GM23338 (cell line): ENCODE measurements around the gene MITF. TPM values are rescaled to one million over a fixed set of nuclear protein-coding genes. Genes with fewer than 3 reads are reported as not detected.

Experiments
- ATAC-seq: fragments of 200-7000 bp; cut with Tn5 transposase; 3 replicates; pipeline ENCODE4 v1.9.1; 2020
- DNase-seq: peaks from one replicate; pipeline ENCODE4 v3.0.0-alpha.2; 2015; ENCODE audit warnings: low spot score
- H2AFZ ChIP-seq: fragments of 200-600 bp; sonication (generic); 2 replicates; pipeline ENCODE4 v1.8.0; 2016; ENCODE audit warnings: antibody characterized with exemption, mild to moderate bottlenecking, moderate library complexity
- H3F3A ChIP-seq: fragments of 200-600 bp; sonication (generic); replicated peaks from 2 replicates; pipeline ENCODE4 v1.8.0; 2017; ENCODE audit warnings: antibody characterized with exemption, mixed run types, low read depth
- H3K27ac ChIP-seq: fragments of 200-600 bp; sonication (generic); 2 replicates; pipeline ENCODE4 v1.6.1; 2016; ENCODE audit warnings: low read depth
- H3K27me3 ChIP-seq: fragments of 200-600 bp; sonication (generic); 2 replicates; pipeline ENCODE4 v1.8.0; 2016; ENCODE audit warnings: mild to moderate bottlenecking, mixed run types, moderate library complexity; ENCODE audit not compliant: insufficient read depth
- H3K36me3 ChIP-seq: fragments of 200-600 bp; sonication (generic); 2 replicates; pipeline ENCODE4 v1.8.0; 2016; ENCODE audit warnings: mild to moderate bottlenecking; ENCODE audit not compliant: insufficient read depth
- H3K4me1 ChIP-seq: fragments of 200-600 bp; sonication (generic); 2 replicates; pipeline ENCODE4 v1.8.0; 2016; ENCODE audit warnings: mild to moderate bottlenecking, moderate library complexity; ENCODE audit not compliant: insufficient read depth
- H3K4me2 ChIP-seq: fragments of 200-600 bp; sonication (generic); 2 replicates; pipeline ENCODE4 v1.7.1; 2017; ENCODE audit warnings: mixed run types
- H3K4me3 ChIP-seq: fragments of 200-600 bp; sonication (generic); 2 replicates; pipeline ENCODE4 v1.6.1; 2016; ENCODE audit warnings: mixed run types
- H3K79me2 ChIP-seq: fragments of 200-600 bp; sonication (generic); replicated peaks from 2 replicates; pipeline ENCODE4 v1.8.0; 2017; ENCODE audit warnings: mild to moderate bottlenecking; ENCODE audit not compliant: insufficient read depth
- H3K9me2 ChIP-seq: fragments of 200-600 bp; sonication (generic); 2 replicates; pipeline ENCODE4 v1.8.0; 2017; ENCODE audit not compliant: insufficient read depth
- H4K20me1 ChIP-seq: fragments of 200-600 bp; sonication (generic); replicated peaks from 2 replicates; pipeline ENCODE4 v1.8.0; 2017; ENCODE audit warnings: mild to moderate bottlenecking; ENCODE audit not compliant: insufficient read depth
- H3K27ac Mint-ChIP-seq: 2 replicates; pipeline ENCODE4 v1.8.0; 2020; ENCODE audit warnings: inconsistent platforms, mild to moderate bottlenecking, moderate library complexity, mixed read lengths
- H3K27me3 Mint-ChIP-seq: 3 replicates; pipeline ENCODE4 v1.8.0; 2022; ENCODE audit warnings: low read depth, mild to moderate bottlenecking, moderate library complexity, mixed read lengths, inconsistent platforms; ENCODE audit not compliant: insufficient read depth, poor library complexity
- H3K36me3 Mint-ChIP-seq: 3 replicates; pipeline ENCODE4 v1.8.0; 2021; ENCODE audit warnings: low read depth, mild to moderate bottlenecking, inconsistent platforms, moderate library complexity, mixed read lengths
- H3K4me1 Mint-ChIP-seq: 3 replicates; pipeline ENCODE4 v1.8.0; 2020; ENCODE audit warnings: mild to moderate bottlenecking, inconsistent platforms, mixed read lengths
- H3K4me3 Mint-ChIP-seq: 3 replicates; pipeline ENCODE4 v1.8.0; 2021; ENCODE audit warnings: moderate library complexity, mild to moderate bottlenecking, inconsistent platforms, mixed read lengths
- H3K9me3 Mint-ChIP-seq: 3 replicates; pipeline ENCODE4 v1.8.0; 2020; ENCODE audit warnings: moderate library complexity, mild to moderate bottlenecking, inconsistent platforms, mixed read lengths
- CREB1 ChIP-seq: fragments of 250-450 bp; sonication (Bioruptor Pico); IDR thresholded peaks from 2 replicates; pipeline ENCODE4 v1.5.0; 2020; ENCODE audit warnings: low read depth, mild to moderate bottlenecking, moderate library complexity
- CTCF ChIP-seq, 2 experiments: fragments of 200-600 bp in 1 of 2; sonication (generic) in 1 of 2; conservative IDR thresholded peaks; 2 replicates each; pipeline versions ENCODE4 v1.5.1 to v1.6.1; 2016 to 2017; ENCODE audit warnings: antibody characterized with exemption in 2 of 2, low read depth in 2 of 2, mild to moderate bottlenecking in 2 of 2, moderate library complexity in 1 of 2
- ETS1 ChIP-seq: IDR thresholded peaks from 2 replicates; pipeline ENCODE4 v1.6.1; 2016; ENCODE audit warnings: antibody characterized with exemption
- EZH2 ChIP-seq: fragments of 200-600 bp; sonication (generic); IDR thresholded peaks from one replicate; pipeline ENCODE4 v1.8.0; 2017; ENCODE audit warnings: antibody characterized with exemption, mild to moderate bottlenecking, low read depth; ENCODE audit not compliant: unreplicated experiment
- EZH2phosphoT487 ChIP-seq: fragments of 200-600 bp; sonication (generic); IDR thresholded peaks from one replicate; pipeline ENCODE4 v1.8.1; 2018; ENCODE audit warnings: antibody characterized with exemption; ENCODE audit not compliant: unreplicated experiment
- JUNB ChIP-seq: IDR thresholded peaks from one replicate; pipeline ENCODE4 v1.6.1; 2016; ENCODE audit warnings: antibody characterized with exemption; ENCODE audit not compliant: unreplicated experiment
- NANOG ChIP-seq: IDR thresholded peaks from 2 replicates; pipeline ENCODE4 v1.6.1; 2016; ENCODE audit warnings: antibody characterized with exemption, borderline replicate concordance
- POLR2AphosphoS5 ChIP-seq: IDR thresholded peaks from 2 replicates; pipeline ENCODE4 v1.6.1; 2016; ENCODE audit warnings: antibody characterized with exemption, low read depth
- REST ChIP-seq: IDR thresholded peaks from one replicate; pipeline ENCODE4 v1.6.1; 2018; ENCODE audit warnings: antibody characterized with exemption; ENCODE audit not compliant: unreplicated experiment
- STAT1 ChIP-seq: IDR thresholded peaks from one replicate; pipeline ENCODE4 v1.6.1; 2016; ENCODE audit warnings: antibody characterized with exemption; ENCODE audit not compliant: unreplicated experiment
- ZNF114 ChIP-seq: fragments of 250-450 bp; sonication (Bioruptor Pico); IDR thresholded peaks from 2 replicates; pipeline ENCODE4 v1.5.0; 2020; ENCODE audit warnings: mild to moderate bottlenecking, moderate library complexity
- ZNF331 ChIP-seq: fragments of 250-450 bp; sonication (Bioruptor Pico); IDR thresholded peaks from 2 replicates; pipeline ENCODE4 v1.5.0; 2020; ENCODE audit warnings: low read depth, mild to moderate bottlenecking, moderate library complexity
- ZNF462 ChIP-seq: fragments of 250-450 bp; sonication (Bioruptor Pico); IDR thresholded peaks from 2 replicates; pipeline ENCODE4 v1.5.0; 2020; ENCODE audit warnings: mild to moderate bottlenecking, moderate library complexity
- polyA plus RNA-seq: library from polyadenylated mRNA; unstranded; fragments of >200 nt; fragmentation: Nextera tagmentation; extraction: Ambion mirVana; gene quantifications from 2 replicates; pipeline ENCODE4 v1.2.1, GENCODE V29; 2016
- total RNA-seq: library from RNA; depleted of rRNA; stranded (reverse); fragments of >200 nt; shearing (Covaris generic); gene quantifications from 2 replicates; pipeline ENCODE4 v1.2.3, GENCODE V29; 2014

MITF gene
- total and polyA plus RNA-seq, 2 experiments from 2014 or later, result 1.9 to 2.4 TPM

GRCh38 chr3:69888943-69889315 lies 149.7 kb downstream of the MITF start:
- no peaks in the 10 kb centered on the region for H3K36me3 Mint-ChIP-seq
- peaks cover 32% of the 10 kb centered on the region for H3K4me1 Mint-ChIP-seq
- peaks cover 30% of the 10 kb centered on the region for H3K27me3 ChIP-seq
- no peaks in the 10 kb centered on the region for H3F3A ChIP-seq
- ATAC-seq (no peak), DNase-seq (no peak)
- no peak overlapping the region for H3K4me2 ChIP-seq
- peaks cover 36% of the 10 kb centered on the region for H3K4me1 ChIP-seq
- no peak overlapping the region for H2AFZ ChIP-seq
- no peak overlapping the region for H3K27ac Mint-ChIP-seq
- H3K36me3 ChIP-seq, result no peaks in the 10 kb centered on the region
- TF ChIP-seq ETS1, result no peak
- TF ChIP-seq EZH2, result no peak
- TF ChIP-seq ZNF114 (CRISPR knock-in tag), result no peak
- TF ChIP-seq POLR2AphosphoS5, result no peak
- no peak for TF ChIP-seq REST
- no peak for TF ChIP-seq EZH2phosphoT487
- TF ChIP-seq CREB1, result no peak
- no peak for TF ChIP-seq ZNF462
- no peak for TF ChIP-seq CTCF (conservative IDR thresholded peaks at IDR 0.05; ENCODE audit: low read depth in 2 of 2)
- TF ChIP-seq JUNB, result no peak
- no peak for TF ChIP-seq NANOG
- no peak for TF ChIP-seq STAT1
- TF ChIP-seq ZNF331 (CRISPR knock-in tag), result no peak
- H3K79me2 ChIP-seq, result no peaks in the 10 kb centered on the region
- H3K9me2 ChIP-seq, result no peaks in the 10 kb centered on the region
- H3K4me3 ChIP-seq, result no peak overlapping the region
- no peak overlapping the region for H3K4me3 Mint-ChIP-seq
- H3K27me3 Mint-ChIP-seq, result peaks cover 10% of the 10 kb centered on the region
- H3K27ac ChIP-seq, result no peak overlapping the region
- H3K9me3 Mint-ChIP-seq, result no peaks in the 10 kb centered on the region
- H4K20me1 ChIP-seq, result no peaks in the 10 kb centered on the region
